ENCODE data around the gene ZNF264.

- TF ChIP-seq ZNF384 (IDR thresholded peaks at IDR 0.05) (no peak), ARNT (IDR thresholded peaks at IDR 0.05) (no peak)
These were observed 19.1 kb downstream of the ZNF264 start for GRCh38 chr19:57210381-57210780.
